ENCODE measurements around the gene RRP15.

Gene RRP15

GRCh38 chr1:218322762-218323161 is 37.7 kb downstream of the RRP15 start:
- DNase-seq = no peak
- H3K4me3 Mint-ChIP-seq = no peak overlapping the region
- no peak for TF ChIP-seq CTCF (IDR thresholded peaks at IDR 0.05)
- H3K36me3 Mint-ChIP-seq (ENCODE audit: low read depth) = peaks cover 57% of the 10 kb centered on the region
- no peaks in the 10 kb centered on the region for H3K9me3 Mint-ChIP-seq
- peak overlapping the region; percentile 86 for H3K27ac Mint-ChIP-seq
- no peaks in the 10 kb centered on the region for H3K4me1 Mint-ChIP-seq
- H3K27me3 Mint-ChIP-seq (ENCODE audit: low read depth, poor library complexity) = no peaks in the 10 kb centered on the region

- Mint-ChIP-seq H3K4me1 (no peaks in the 10 kb centered on the region), H3K9me3 (no peaks in the 10 kb centered on the region), H3K27me3 (ENCODE audit: low read depth, poor library complexity) (no peaks in the 10 kb centered on the region), H3K4me3 (no peak overlapping the region), H3K27ac (no peak overlapping the region), H3K36me3 (ENCODE audit: low read depth) (peaks cover 61% of the 10 kb centered on the region)
- DNase-seq = no peak
- no peak for TF ChIP-seq CTCF (IDR thresholded peaks at IDR 0.05)
Observed at GRCh38 chr1:218323568-218324225, 38.6 kb downstream of the RRP15 start.

GRCh38 chr1:218324226-218324580 is 39.1 kb downstream of the RRP15 start:
- Mint-ChIP-seq H3K4me3 (no peak overlapping the region), H3K4me1 (no peaks in the 10 kb centered on the region), H3K9me3 (no peaks in the 10 kb centered on the region), H3K27ac (no peak overlapping the region), H3K36me3 (ENCODE audit: low read depth) (peaks cover 57% of the 10 kb centered on the region), H3K27me3 (ENCODE audit: low read depth, poor library complexity) (no peaks in the 10 kb centered on the region)
- no peak for TF ChIP-seq CTCF (IDR thresholded peaks at IDR 0.05)
- no peak for DNase-seq

GRCh38 chr1:218328769-218329168 is 43.7 kb downstream of the RRP15 start:
- Mint-ChIP-seq H3K4me1 (no peaks in the 10 kb centered on the region), H3K27ac (no peak overlapping the region), H3K4me3 (no peak overlapping the region), H3K27me3 (ENCODE audit: low read depth, poor library complexity) (no peaks in the 10 kb centered on the region), H3K9me3 (no peaks in the 10 kb centered on the region), H3K36me3 (ENCODE audit: low read depth) (peaks cover 61% of the 10 kb centered on the region)
- DNase-seq = no peak
- TF ChIP-seq CTCF (IDR thresholded peaks at IDR 0.05) = no peak

GRCh38 chr1:218330043-218330623 is 45.0 kb downstream of the RRP15 start:
- no peaks in the 10 kb centered on the region for H3K4me1 Mint-ChIP-seq
- H3K27me3 Mint-ChIP-seq (ENCODE audit: low read depth, poor library complexity) = no peaks in the 10 kb centered on the region
- H3K4me3 Mint-ChIP-seq = no peak overlapping the region
- H3K27ac Mint-ChIP-seq = no peak overlapping the region
- peak; percentile 66 for TF ChIP-seq CTCF (IDR thresholded peaks at IDR 0.05)
- H3K36me3 Mint-ChIP-seq (ENCODE audit: low read depth) = peaks cover 51% of the 10 kb centered on the region
- DNase-seq = no peak
- H3K9me3 Mint-ChIP-seq = no peaks in the 10 kb centered on the region

GRCh38 chr1:218332416-218332815 is 47.3 kb downstream of the RRP15 start:
- no peak for TF ChIP-seq CTCF (IDR thresholded peaks at IDR 0.05)
- no peak overlapping the region for H3K4me3 Mint-ChIP-seq
- no peak overlapping the region for H3K27ac Mint-ChIP-seq
- DNase-seq = no peak
- peaks cover 32% of the 10 kb centered on the region for H3K36me3 Mint-ChIP-seq (ENCODE audit: low read depth)
- H3K9me3 Mint-ChIP-seq = no peaks in the 10 kb centered on the region
- no peaks in the 10 kb centered on the region for H3K27me3 Mint-ChIP-seq (ENCODE audit: low read depth, poor library complexity)
- no peaks in the 10 kb centered on the region for H3K4me1 Mint-ChIP-seq

All from nephron progenitor cell (in vitro differentiated cells).